Right hindlimb (tissue), 1 donor: ENCODE data around the gene CACFD1.
A peak's percentile ranks its signal among the peaks of the same experiment; 100 is the strongest.
"Not testable (repeated sequence)": the region's sequence is repeated elsewhere in the genome, so short reads cannot be mapped to it uniquely, and the experiment has no call there.

Experiments
- DNase-seq: peaks from one replicate; pipeline ENCODE4 v3.0.0-alpha.2; 2018

The CACFD1 gene

GRCh38 chr9:133441571-133441970 is 18.2 kb upstream of the CACFD1 start:
- DNase-seq, result no peak

- DNase-seq, result no peak
These were observed 16.5 kb upstream of the CACFD1 start for GRCh38 chr9:133443248-133443647.

GRCh38 chr9:133443982-133444381 is 15.8 kb upstream of the CACFD1 start:
- DNase-seq, result no peak

DNA sequence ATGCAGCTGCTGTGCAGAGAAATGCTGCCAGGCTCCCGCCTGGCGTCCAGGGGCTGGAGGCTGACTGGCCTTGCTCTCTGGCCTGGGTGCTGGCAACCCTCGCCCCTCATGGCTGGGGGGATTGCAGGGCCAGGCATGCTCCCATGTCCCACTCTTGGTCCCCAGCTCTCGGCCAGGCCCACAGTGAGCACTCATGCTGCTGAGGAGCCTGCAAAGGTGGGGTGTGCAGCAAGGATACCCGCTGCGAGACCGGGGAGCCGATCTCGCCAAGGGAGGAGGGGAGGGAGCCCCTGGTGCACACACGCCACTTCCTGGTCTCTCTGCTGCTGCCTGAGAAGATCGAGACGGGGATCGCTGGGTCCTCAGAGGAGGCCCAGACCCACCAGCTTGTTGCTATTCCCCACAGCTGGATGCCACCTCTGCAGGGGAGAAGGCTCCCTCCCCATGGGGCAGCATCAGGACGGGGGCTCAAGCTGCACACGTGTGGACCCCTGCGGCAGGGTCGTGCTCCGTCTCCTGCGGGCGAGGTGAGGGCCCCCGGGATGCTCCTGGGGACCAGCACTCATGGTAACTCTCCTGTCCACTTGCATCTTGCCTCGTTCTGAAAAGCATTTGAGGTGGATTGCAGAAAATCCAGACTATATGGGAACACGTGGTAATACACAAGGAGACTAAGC is 14.3 kb upstream of the CACFD1 start:
- no peak for DNase-seq

DNA sequence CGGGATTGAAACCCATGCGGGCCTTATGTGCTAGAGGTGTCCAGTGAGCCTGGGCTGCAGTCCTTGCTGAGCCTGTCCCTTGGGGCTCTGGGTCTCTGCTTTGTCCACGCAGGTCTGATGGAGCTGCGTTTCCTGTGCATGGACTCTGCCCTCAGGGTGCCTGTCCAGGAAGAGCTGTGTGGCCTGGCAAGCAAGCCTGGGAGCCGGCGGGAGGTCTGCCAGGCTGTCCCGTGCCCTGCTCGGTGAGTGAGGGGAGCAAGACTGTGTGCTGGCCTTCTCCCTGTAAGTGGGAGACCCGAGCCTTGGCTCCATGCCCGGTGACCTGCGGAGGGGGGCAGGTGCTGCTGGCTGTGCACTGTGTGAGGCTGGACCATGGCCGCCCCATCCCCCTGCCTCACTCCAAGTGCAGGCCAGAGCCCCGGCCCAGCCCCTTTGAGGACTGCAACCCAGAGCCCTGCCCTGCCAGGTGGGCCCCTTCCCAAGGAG is 11.2 kb upstream of the CACFD1 start:
- no peak for DNase-seq

- no peak for DNase-seq
These were observed 10.0 kb upstream of the CACFD1 start for GRCh38 chr9:133449760-133450159.

- not testable (repeated sequence) for DNase-seq
These were observed 7.9 kb upstream of the CACFD1 start for GRCh38 chr9:133451865-133452264.

DNA sequence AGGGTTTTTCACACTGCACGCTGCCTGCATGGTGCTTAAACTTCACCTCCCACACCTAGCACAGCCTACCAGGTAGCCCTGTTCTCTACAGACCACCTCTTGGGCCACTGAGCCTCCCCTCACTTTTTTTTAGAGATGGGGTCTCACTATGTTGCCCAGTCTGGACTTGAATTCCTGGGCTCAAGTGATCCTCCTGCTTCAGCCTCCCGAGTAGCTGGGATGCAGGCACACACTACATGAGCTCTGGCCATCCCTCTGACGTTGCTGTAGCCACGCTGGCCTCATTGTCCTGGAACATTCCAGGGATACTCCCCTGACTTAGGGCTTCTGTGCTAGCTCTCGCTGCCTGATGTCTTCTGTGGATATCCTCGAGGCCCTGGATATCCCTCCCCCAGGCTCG is 7.2 kb upstream of the CACFD1 start:
- DNase-seq, result no peak

DNA sequence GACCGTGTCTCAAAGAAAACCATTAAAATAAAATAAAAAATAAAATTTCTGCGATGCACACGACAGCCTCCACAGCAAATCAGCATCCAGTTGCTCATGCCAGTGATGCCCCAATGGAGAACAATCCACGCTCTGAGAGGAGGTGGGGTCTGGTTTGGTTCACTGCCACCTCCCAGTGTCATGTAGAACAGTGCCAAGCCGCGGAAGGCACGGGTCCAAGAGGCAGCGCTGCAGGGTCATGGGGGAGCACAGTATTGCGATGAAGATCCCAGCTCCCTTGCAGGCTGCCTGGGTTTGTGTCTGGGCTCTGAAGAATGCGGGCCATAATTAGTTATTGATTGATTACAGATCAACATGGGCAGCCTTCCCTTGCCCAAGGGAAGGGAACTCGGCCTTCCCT is 6.1 kb upstream of the CACFD1 start:
- DNase-seq, result no peak

DNA sequence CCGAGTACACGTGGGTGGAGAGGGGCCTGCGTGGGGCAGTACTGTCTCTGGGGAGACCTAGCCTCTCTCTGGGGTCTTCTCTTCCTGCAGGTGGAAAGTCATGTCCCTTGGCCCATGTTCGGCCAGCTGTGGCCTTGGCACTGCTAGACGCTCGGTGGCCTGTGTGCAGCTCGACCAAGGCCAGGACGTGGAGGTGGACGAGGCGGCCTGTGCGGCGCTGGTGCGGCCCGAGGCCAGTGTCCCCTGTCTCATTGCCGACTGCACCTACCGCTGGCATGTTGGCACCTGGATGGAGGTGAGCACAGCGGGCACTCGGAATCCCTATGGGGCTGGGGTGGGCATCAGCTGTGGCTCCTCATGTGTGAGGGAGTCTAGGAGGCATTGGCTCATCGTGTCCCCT is 5.5 kb upstream of the CACFD1 start:
- no peak for DNase-seq

DNA sequence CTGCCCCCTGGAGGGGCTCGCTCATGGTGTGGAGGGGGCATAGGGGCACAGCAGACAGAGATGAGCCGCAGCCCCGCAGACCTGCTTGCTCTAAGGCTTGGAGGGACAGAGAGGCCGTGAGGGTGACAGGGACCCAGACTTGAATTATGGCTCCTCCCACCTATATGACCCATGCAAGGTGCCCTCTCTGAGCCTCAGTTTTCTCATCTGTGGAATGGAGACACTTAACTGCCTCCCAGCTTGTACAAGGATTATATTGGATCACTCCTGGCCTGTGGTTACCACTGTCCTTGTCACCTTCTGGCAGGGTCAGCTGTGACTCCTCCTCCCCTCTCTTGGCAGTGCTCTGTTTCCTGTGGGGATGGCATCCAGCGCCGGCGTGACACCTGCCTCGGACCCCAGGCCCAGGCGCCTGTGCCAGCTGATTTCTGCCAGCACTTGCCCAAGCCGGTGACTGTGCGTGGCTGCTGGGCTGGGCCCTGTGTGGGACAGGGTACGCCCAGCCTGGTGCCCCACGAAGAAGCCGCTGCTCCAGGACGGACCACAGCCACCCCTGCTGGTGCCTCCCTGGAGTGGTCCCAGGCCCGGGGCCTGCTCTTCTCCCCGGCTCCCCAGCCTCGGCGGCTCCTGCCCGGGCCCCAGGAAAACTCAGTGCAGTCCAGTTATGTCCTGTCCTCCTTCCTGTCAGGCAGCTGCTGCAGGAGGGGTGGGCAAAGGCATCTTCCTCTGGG is 4.7 kb upstream of the CACFD1 start:
- DNase-seq, result no peak

DNA sequence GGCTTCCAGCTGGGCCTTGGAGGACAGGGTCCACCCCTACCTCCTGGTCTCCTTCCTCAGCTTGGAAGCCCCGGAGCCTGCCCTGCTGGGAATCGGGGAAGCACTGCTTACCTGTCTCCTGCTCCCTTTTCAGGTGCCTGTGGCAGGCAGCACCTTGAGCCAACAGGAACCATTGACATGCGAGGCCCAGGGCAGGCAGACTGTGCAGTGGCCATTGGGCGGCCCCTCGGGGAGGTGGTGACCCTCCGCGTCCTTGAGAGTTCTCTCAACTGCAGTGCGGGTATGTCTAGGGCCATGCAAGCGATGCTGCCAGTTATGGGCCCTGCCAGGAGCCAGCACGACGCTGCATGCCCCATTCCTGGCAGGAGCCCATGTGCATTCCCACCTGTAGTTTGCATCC is 3.8 kb upstream of the CACFD1 start:
- DNase-seq, result no peak

- DNase-seq, result no peak
These were observed 3.4 kb upstream of the CACFD1 start for GRCh38 chr9:133456409-133456808.

DNA sequence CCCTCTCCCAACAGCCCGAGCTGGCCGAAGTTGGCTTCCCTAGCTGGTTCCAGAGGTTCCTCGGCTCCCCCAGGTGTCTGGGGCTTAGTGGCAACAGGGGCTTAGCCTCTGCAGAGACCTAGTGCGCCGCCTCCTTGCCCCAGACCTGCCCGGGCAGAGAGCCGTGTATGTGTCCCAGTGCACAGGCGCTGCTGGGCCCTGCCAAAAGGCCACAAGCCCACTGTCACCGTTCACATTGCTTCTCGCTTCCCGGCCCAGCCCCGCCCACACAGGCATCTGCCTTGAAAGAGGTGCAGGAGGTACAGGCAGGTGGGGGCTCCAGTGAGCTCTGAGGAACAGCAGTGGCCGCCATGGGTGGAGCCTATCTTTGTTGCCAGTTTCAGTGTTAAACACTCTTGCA is 2.5 kb upstream of the CACFD1 start:
- DNase-seq, result no peak

GRCh38 chr9:133457748-133458147 is 2.0 kb upstream of the CACFD1 start:
- DNase-seq, result no peak

DNA sequence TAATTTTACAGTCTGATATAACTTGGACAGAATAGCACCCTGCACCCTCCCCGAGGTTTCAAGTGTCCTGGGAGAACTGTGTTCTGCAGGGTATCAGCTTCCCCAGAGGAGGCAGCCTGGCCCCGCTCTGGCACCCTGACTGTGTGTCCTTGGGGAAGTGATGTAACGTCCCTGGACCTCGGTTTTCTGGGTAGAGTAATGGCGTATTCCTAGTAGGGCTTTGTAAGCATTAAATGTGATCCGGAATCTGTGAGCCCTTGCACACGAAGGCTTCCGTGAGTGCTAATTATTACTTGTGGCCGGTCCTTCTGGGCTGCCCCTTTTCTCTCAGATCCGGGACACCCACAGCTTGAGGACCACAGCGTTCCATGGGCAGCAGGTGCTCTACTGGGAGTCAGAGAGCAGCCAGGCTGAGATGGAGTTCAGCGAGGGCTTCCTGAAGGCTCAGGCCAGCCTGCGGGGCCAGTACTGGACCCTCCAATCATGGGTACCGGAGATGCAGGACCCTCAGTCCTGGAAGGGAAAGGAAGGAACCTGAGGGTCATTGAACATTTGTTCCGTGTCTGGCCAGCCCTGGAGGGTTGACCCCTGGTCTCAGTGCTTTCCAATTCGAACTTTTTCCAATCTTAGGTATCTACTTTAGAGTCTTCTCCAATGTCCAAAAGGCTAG is 1.0 kb upstream of the CACFD1 start:
- no peak for DNase-seq

DNA sequence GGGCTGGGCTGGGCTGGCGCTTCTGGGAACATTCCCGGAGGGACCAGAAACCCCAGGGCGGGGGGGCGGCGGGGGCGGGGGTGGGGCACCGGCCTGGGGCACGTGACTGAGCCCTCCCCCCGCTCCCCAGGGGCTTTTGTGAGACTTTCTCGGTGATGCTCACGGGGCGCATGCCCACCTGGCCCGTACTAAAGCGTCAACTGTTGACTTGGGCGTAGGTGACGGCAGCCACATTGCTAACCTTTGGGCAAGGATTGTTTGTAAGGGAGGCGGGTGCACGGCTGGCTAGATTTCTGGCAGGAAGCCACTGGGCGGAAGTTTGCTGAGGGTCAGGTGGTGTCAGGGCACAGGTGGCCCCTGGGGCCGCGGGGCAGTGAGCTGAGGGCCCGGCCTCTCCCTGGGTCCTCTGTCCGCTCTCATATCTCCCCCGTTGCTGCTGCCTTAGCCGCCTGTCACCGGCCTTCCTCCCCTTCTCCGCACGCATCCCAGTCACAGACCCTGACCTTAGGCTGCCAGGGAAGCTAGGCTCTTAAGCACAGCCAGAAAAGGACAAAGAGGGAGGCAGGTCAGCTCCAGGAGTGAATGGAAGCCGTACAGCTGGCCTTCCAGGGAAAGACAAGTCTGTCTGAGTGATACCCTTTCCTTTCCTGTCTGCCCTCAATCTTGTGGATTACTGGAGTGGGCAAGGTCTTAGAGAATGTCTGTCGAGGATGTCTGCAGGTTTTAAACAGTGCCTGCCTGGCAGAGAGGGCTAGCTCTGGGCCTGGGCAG is 812 bp downstream of the CACFD1 start:
- peak; percentile 66 for DNase-seq

- DNase-seq, result no peak
These were observed 2.2 kb downstream of the CACFD1 start for GRCh38 chr9:133461975-133462374.

GRCh38 chr9:133463234-133463863 is 3.6 kb downstream of the CACFD1 start:
- no peak for DNase-seq

GRCh38 chr9:133463864-133464615 is 4.3 kb downstream of the CACFD1 start:
- no peak for DNase-seq

DNA sequence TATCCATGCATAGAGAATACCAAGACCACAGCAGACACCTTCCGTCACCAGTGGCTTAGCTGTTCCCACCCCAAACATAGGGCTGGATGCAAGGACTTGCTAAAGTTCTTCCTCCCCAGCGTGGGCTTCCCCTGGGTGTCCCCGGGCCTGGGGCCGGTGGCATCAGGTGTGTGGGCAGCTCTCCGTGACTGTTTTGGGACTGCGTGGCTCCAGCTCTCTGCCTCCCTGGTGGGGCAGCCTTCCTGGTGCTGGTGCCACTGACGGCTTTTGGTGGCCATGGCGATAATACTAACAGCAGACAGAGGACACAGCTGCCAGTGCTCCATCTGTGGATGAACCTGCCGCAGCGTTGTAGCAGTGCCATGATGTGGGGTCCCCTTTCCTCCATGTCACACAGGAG is 4.9 kb downstream of the CACFD1 start:
- DNase-seq, result no peak

GRCh38 chr9:133465984-133466383 is 6.2 kb downstream of the CACFD1 start:
- no peak for DNase-seq
